SU-DHL-6 (cell line): ENCODE data around the gene CEP170B.

ENCODE experiments used
- EZH2phosphoT487 ChIP-seq: fragments of 200-600 bp; sonication (generic), shearing (Covaris generic); conservative IDR thresholded peaks from 2 replicates; pipeline ENCODE4 v1.6.1; 2018; ENCODE audit warnings: mild to moderate bottlenecking, antibody characterized with exemption, low read length, moderate library complexity, mixed read lengths
- TF ChIP-seq, protein P1 (sequence below): fragments of 200-600 bp; sonication (generic); IDR thresholded peaks from one replicate; pipeline ENCODE4 v1.5.1; 2017; ENCODE audit warnings: antibody characterized with exemption, mild to moderate bottlenecking, low read length, moderate library complexity; ENCODE audit not compliant: insufficient read depth, poor library complexity, severe bottlenecking

DNA sequence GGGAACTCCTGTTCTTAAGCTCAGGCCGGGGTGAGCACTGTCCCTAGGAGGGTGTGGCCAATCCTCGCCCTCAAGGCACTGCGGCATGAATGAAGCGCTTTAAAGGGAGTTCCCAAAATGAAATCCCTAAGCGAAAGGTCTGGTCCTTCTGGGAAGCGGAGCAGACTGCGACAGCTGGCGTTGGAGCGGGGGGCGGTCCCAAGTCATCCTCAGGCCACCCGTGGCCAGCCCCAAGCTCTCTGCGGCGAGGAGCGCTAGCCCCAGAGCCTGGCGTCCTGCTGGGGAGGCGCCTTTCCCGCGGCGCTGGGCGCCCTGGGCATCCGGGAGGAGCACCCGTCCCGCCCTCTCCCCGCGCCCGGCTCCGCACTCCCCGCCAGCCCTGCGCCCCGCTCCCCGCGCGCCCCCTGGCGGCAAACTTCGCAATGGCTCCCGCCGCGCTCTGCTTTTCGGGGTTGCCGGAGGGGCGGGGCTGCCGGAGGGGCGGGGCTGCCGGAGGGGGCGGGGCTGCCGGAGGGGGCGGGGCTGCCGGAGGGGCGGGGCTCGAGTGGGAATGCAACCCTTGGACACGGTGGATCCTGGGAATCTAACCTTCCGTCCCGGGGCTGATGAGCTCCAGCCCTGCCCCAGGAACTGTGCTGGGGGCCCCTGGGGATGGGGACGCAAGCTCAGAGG, 38.7 kb upstream of the CEP170B start:
- TF ChIP-seq, protein P1, sequence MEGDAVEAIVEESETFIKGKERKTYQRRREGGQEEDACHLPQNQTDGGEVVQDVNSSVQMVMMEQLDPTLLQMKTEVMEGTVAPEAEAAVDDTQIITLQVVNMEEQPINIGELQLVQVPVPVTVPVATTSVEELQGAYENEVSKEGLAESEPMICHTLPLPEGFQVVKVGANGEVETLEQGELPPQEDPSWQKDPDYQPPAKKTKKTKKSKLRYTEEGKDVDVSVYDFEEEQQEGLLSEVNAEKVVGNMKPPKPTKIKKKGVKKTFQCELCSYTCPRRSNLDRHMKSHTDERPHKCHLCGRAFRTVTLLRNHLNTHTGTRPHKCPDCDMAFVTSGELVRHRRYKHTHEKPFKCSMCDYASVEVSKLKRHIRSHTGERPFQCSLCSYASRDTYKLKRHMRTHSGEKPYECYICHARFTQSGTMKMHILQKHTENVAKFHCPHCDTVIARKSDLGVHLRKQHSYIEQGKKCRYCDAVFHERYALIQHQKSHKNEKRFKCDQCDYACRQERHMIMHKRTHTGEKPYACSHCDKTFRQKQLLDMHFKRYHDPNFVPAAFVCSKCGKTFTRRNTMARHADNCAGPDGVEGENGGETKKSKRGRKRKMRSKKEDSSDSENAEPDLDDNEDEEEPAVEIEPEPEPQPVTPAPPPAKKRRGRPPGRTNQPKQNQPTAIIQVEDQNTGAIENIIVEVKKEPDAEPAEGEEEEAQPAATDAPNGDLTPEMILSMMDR = peak; percentile 29
- TF ChIP-seq EZH2phosphoT487 = no peak
